ENCODE measurements around the gene IPO5.

DNA sequence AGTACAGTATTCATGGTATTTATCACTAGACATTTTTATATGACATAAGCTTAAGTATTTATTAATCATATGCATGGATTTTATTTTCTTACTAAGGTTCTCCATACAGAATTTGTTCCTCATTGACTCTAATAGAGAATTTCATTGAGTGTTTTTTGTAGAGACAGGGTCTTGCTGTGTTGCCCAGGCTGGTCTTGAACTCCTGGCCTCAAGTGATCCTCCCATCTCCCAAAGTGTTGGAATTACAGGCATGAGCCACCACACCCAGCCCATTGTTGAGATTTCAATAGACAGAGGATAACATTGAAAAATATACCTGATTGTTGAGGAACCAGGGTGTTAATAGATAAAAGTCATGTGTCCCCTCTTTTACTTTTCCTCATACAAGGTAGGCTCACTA, 26.1 kb downstream of the IPO5 start:
- TF ChIP-seq POLR2A (IDR thresholded peaks at IDR 0.05) = no peak
- TF ChIP-seq, protein P1, sequence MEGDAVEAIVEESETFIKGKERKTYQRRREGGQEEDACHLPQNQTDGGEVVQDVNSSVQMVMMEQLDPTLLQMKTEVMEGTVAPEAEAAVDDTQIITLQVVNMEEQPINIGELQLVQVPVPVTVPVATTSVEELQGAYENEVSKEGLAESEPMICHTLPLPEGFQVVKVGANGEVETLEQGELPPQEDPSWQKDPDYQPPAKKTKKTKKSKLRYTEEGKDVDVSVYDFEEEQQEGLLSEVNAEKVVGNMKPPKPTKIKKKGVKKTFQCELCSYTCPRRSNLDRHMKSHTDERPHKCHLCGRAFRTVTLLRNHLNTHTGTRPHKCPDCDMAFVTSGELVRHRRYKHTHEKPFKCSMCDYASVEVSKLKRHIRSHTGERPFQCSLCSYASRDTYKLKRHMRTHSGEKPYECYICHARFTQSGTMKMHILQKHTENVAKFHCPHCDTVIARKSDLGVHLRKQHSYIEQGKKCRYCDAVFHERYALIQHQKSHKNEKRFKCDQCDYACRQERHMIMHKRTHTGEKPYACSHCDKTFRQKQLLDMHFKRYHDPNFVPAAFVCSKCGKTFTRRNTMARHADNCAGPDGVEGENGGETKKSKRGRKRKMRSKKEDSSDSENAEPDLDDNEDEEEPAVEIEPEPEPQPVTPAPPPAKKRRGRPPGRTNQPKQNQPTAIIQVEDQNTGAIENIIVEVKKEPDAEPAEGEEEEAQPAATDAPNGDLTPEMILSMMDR (IDR thresholded peaks at IDR 0.05) = no peak
